Activated T-helper 9 cell treated with anti-CD3 and anti-CD28 coated beads, Interleukin-2, amount 50 U/mL, for 16 hours (primary cell): ENCODE data around the gene NRXN3.

Source experiments
- DNase-seq: peaks from one replicate; pipeline ENCODE4 v3.0.0-alpha.2; 2020; ENCODE audit warnings: low read depth

The NRXN3 gene

GRCh38 chr14:79630288-79630960 is 1460.3 kb downstream of the NRXN3 start:
- DNase-seq = no peak

GRCh38 chr14:79631276-79631675 is 1461.1 kb downstream of the NRXN3 start:
- DNase-seq = no peak

GRCh38 chr14:79638672-79639266 is 1468.6 kb downstream of the NRXN3 start:
- no peak for DNase-seq

- no peak for DNase-seq
Measured at GRCh38 chr14:79639613-79640012, 1469.4 kb downstream of the NRXN3 start.

GRCh38 chr14:79641371-79641770 is 1471.2 kb downstream of the NRXN3 start:
- DNase-seq = no peak

- DNase-seq = no peak
Measured at GRCh38 chr14:79643132-79643531, 1473.0 kb downstream of the NRXN3 start.

GRCh38 chr14:79645753-79646362 is 1475.7 kb downstream of the NRXN3 start:
- no peak for DNase-seq

GRCh38 chr14:79649856-79650255 is 1479.7 kb downstream of the NRXN3 start:
- DNase-seq = no peak

GRCh38 chr14:79652513-79653307 is 1482.5 kb downstream of the NRXN3 start:
- DNase-seq = no peak

GRCh38 chr14:79656056-79656455 is 1485.9 kb downstream of the NRXN3 start:
- DNase-seq = no peak

- DNase-seq = no peak
Measured at GRCh38 chr14:79656496-79656895, 1486.3 kb downstream of the NRXN3 start.

GRCh38 chr14:79658221-79658620 is 1488.0 kb downstream of the NRXN3 start:
- DNase-seq = no peak

- DNase-seq = no peak
Measured at GRCh38 chr14:79658769-79659168, 1488.6 kb downstream of the NRXN3 start.

GRCh38 chr14:79660053-79660939 is 1490.1 kb downstream of the NRXN3 start:
- DNase-seq = no peak

GRCh38 chr14:79661752-79662151 is 1491.6 kb downstream of the NRXN3 start:
- DNase-seq = no peak

GRCh38 chr14:79663453-79663852 is 1493.3 kb downstream of the NRXN3 start:
- DNase-seq = no peak

GRCh38 chr14:79665556-79665955 is 1495.4 kb downstream of the NRXN3 start:
- no peak for DNase-seq

- no peak for DNase-seq
Measured at GRCh38 chr14:79668951-79669350, 1498.8 kb downstream of the NRXN3 start.

- DNase-seq = no peak
Measured at GRCh38 chr14:79670811-79671210, 1500.6 kb downstream of the NRXN3 start.

GRCh38 chr14:79680087-79680486 is 1509.9 kb downstream of the NRXN3 start:
- DNase-seq = no peak

- no peak for DNase-seq
Measured at GRCh38 chr14:79686196-79686595, 1516.0 kb downstream of the NRXN3 start.

GRCh38 chr14:79690960-79691359 is 1520.8 kb downstream of the NRXN3 start:
- no peak for DNase-seq
